Gastroesophageal sphincter (tissue), 4 donors: ENCODE results near the gene LCE2D. TPM values are rescaled to one million over a fixed set of nuclear protein-coding genes. Genes with fewer than 3 reads are reported as not detected.
"Not testable (repeated sequence)": the region's sequence is repeated elsewhere in the genome, so short reads cannot be mapped to it uniquely, and the experiment has no call there.

Experiments
- ATAC-seq: fragments of 150-250 bp; one replicate; pipeline ENCODE4 v1.9.1; 2016; ENCODE audit warnings: mild to moderate bottlenecking, moderate library complexity
- H3K27ac ChIP-seq, 4 donors: fragments of 200-600 bp; sonication (generic) in 3 of 4; 1 replicate in 3 of 4; 2 replicates in 1 of 4; pipeline ENCODE4 v1.5.1; 2016 to 2019
- H3K27me3 ChIP-seq: fragments of 200-600 bp; sonication (generic); one replicate; pipeline ENCODE4 v1.5.1; 2019
- H3K36me3 ChIP-seq, 2 donors: fragments of 200-600 bp; sonication (generic); one replicate each; pipeline ENCODE4 v1.5.1; 2019; ENCODE audit warnings: control low read depth in 1 of 2
- H3K4me1 ChIP-seq, 3 donors: fragments of 200-600 bp; sonication (generic); 1 replicate in 2 of 3; 2 replicates in 1 of 3; pipeline ENCODE4 v1.5.1; 2016 to 2019; ENCODE audit warnings: control low read depth in 2 of 3
- H3K4me3 ChIP-seq, 2 donors: fragments of 200-600 bp; sonication (generic); one replicate each; pipeline ENCODE4 v1.5.1; 2019; ENCODE audit warnings: mild to moderate bottlenecking in 1 of 2, moderate library complexity in 1 of 2
- H3K9me3 ChIP-seq, 3 donors: fragments of 200-600 bp; sonication (generic); one replicate each; pipeline ENCODE4 v1.5.1; 2017 to 2019; ENCODE audit warnings: control low read depth in 2 of 3
- CTCF ChIP-seq, 4 experiments: fragments of 200-600 bp in 2 of 4; fragments of 450-650 bp in 2 of 4; sonication (generic) in 1 of 4; IDR thresholded peaks; one replicate each; pipeline ENCODE4 v1.5.1; 2017 to 2019; ENCODE audit warnings: antibody characterized with exemption in 4 of 4, mild to moderate bottlenecking in 2 of 4, moderate library complexity in 2 of 4
- EP300 ChIP-seq: sonication (generic); formaldehyde crosslinking; IDR thresholded peaks from one replicate; pipeline ENCODE4 v1.6.1; 2017; ENCODE audit warnings: antibody characterized with exemption, mild to moderate bottlenecking
- POLR2A ChIP-seq, 2 donors: fragments of 450-650 bp; IDR thresholded peaks; one replicate each; pipeline ENCODE4 v1.6.1; 2017; ENCODE audit warnings: antibody characterized with exemption in 2 of 2, mild to moderate bottlenecking in 2 of 2, moderate library complexity in 1 of 2
- POLR2AphosphoS5 ChIP-seq: sonication (generic); formaldehyde crosslinking; IDR thresholded peaks from one replicate; pipeline ENCODE4 v1.6.1; 2017; ENCODE audit warnings: antibody characterized with exemption
- WGBS, 2 donors: methylation state at CpG; one replicate each; pipeline ENCODE4 v1.1.5; 2018; ENCODE audit warnings: low coverage in 1 of 2; 5-methylcytosine and 5-hydroxymethylcytosine counted together
- small RNA-seq, 4 donors: library from RNA; depleted of rRNA; stranded (forward); fragments of <200 nt; gene quantifications; one replicate each; pipeline ENCODE3, GENCODE V24; 2016
- total RNA-seq, 4 donors: library from RNA; depleted of rRNA; stranded (reverse); fragments of >200 nt; gene quantifications; one replicate each; pipeline ENCODE4 v1.1.0, GENCODE V29; 2016

Gene LCE2D
- total RNA-seq, 4 donors from 2014 or later: not detected

- no peaks in the 10 kb centered on the region for H3K9me3 ChIP-seq
- no peaks in the 10 kb centered on the region for H3K36me3 ChIP-seq
- H3K4me1 ChIP-seq: no peaks in the 10 kb centered on the region
- TF ChIP-seq EP300: no peak
- no peak for TF ChIP-seq CTCF (IDR thresholded peaks at IDR 0.05)
- no peak for TF ChIP-seq POLR2A (IDR thresholded peaks at IDR 0.05)
- no peak for TF ChIP-seq POLR2AphosphoS5
- no peak overlapping the region for H3K4me3 ChIP-seq
- no peaks in the 10 kb centered on the region for H3K27me3 ChIP-seq
- no peak for ATAC-seq
- H3K27ac ChIP-seq: no peak overlapping the region
Observed at GRCh38 chr1:152683846-152684245, 20.7 kb downstream of the LCE2D start.

GRCh38 chr1:152685823-152686222 is 22.6 kb downstream of the LCE2D start, which contains the start of gene LCE2B:
LCE2B (plus strand) TSS chr1:152686123; CDS start chr1:152686844, 721 bp downstream.
- ATAC-seq, H3K27me3 ChIP-seq, H3K4me3 ChIP-seq, H3K27ac ChIP-seq, H3K36me3 ChIP-seq, H3K4me1 ChIP-seq, H3K9me3 ChIP-seq: not testable (repeated sequence)
- WGBS, 2 donors: no CpG with 5 or more reads among the region's 4 CpGs

- ATAC-seq: no peak
- no peaks in the 10 kb centered on the region for H3K4me1 ChIP-seq
- no peak within 1 kb of the TSS for H3K27ac ChIP-seq
- whole genome bisulfite sequencing, 2 donors: 20 to 71% methylated on average over 2 to 3 of the region's 4 CpGs
- no peak within 1 kb of the TSS for H3K4me3 ChIP-seq
- H3K9me3 ChIP-seq: peaks cover 0 to 8% (median 0%) of the 10 kb centered on the region in 3 donors
- no peaks in the 10 kb centered on the region for H3K27me3 ChIP-seq
- no peaks in the 10 kb centered on the region for H3K36me3 ChIP-seq
- TF ChIP-seq EP300 (no peak), CTCF (IDR thresholded peaks at IDR 0.05) (no peak), POLR2A (IDR thresholded peaks at IDR 0.05) (no peak), POLR2AphosphoS5 (no peak)
Observed at GRCh38 chr1:152697701-152698600, 34.8 kb downstream of the LCE2D start, which contains the start of gene LCE2A. LCE2A (plus strand) TSS chr1:152698345; CDS start chr1:152698902, 557 bp downstream.

- H3K9me3 ChIP-seq: peaks cover 0 to 7% (median 0%) of the 10 kb centered on the region in 3 donors
- H3K36me3 ChIP-seq: no peaks in the 10 kb centered on the region
- WGBS, 2 donors: 79 to 82% methylated on average over 3 to 4 of the region's 4 CpGs
- no peak for ATAC-seq
- TF ChIP-seq EP300 (no peak), CTCF (IDR thresholded peaks at IDR 0.05) (no peak), POLR2A (IDR thresholded peaks at IDR 0.05) (no peak), POLR2AphosphoS5 (no peak)
- H3K27me3 ChIP-seq: no peaks in the 10 kb centered on the region
- H3K27ac ChIP-seq: no peak overlapping the region
- H3K4me3 ChIP-seq: no peak overlapping the region
- H3K4me1 ChIP-seq: no peaks in the 10 kb centered on the region
Observed at GRCh38 chr1:152699746-152700145, 36.6 kb downstream of the LCE2D start.

- no peak for ATAC-seq
- TF ChIP-seq EP300 (no peak), POLR2A (IDR thresholded peaks at IDR 0.05) (no peak), CTCF (IDR thresholded peaks at IDR 0.05) (no peak)
- no peaks in the 10 kb centered on the region for H3K36me3 ChIP-seq
- peaks cover 0 to 5% (median 0%) of the 10 kb centered on the region in 3 donors for H3K9me3 ChIP-seq
- H3K27me3 ChIP-seq: no peaks in the 10 kb centered on the region
- H3K27ac ChIP-seq: no peak within 1 kb of the TSS
- no peak within 1 kb of the TSS for H3K4me3 ChIP-seq
- 57 to 60% methylated on average over 1 of the region's 2 CpGs for WGBS, 2 donors
- H3K4me1 ChIP-seq: no peaks in the 10 kb centered on the region
Observed at GRCh38 chr1:152707860-152708259, 44.7 kb downstream of the LCE2D start, which contains the start of gene LCE4A. LCE4A (plus strand) TSS chr1:152708160; CDS start chr1:152709076, 916 bp downstream.

Small RNA genes within 50 kb of the gene (small RNA-seq; reads per million reads assigned to genes)
- gene LCE3A (0 reads per million in 4 donors), gene LCE3B (0 reads per million in 4 donors)

Other genes with a start within 250 kb of the LCE2D start
- 100 to 1,000 TPM in 1 of 4 donors, 1 to 10 TPM in 3; 2.2 to 103 (median 4.7) TPM for gene CRNN, start 249.1 kb upstream of the LCE2D start, total RNA-seq
- not detected for gene LCE5A, start 152.6 kb upstream of the LCE2D start, total RNA-seq
- gene CRCT1, start 148.9 kb upstream of the LCE2D start, total RNA-seq: 1 to 10 TPM in 2 of 4 donors, not detected in 2; 1.4 to 3.3 TPM
- gene LCE3E, start 96.6 kb upstream of the LCE2D start, total RNA-seq: not detected
- 1 to 10 TPM in 1 of 4 donors, not detected in 3; 1.4 TPM for gene LCE3D, start 82.9 kb upstream of the LCE2D start, total RNA-seq
- not detected for gene LCE3C, start 63.1 kb upstream of the LCE2D start, total RNA-seq
- not detected for gene LCE3B, start 49.6 kb upstream of the LCE2D start, total RNA-seq
- gene LCE3A, start 40.3 kb upstream of the LCE2D start, total RNA-seq: not detected
- gene LCE2C, start 11.9 kb downstream of the LCE2D start, total RNA-seq: not detected
- gene LCE2B, start 22.7 kb downstream of the LCE2D start, total RNA-seq: not detected
- not detected for gene LCE2A, start 35.0 kb downstream of the LCE2D start, total RNA-seq
- not detected for gene LCE4A, start 44.8 kb downstream of the LCE2D start, total RNA-seq
- gene KPRP, start 94.6 kb downstream of the LCE2D start, total RNA-seq: under 1 TPM in 1 of 4 donors, not detected in 3; 0.12 TPM
- not detected for gene LCE1F, start 111.8 kb downstream of the LCE2D start, total RNA-seq
- gene LCE1E, start 122.9 kb downstream of the LCE2D start, total RNA-seq: under 1 TPM in 1 of 4 donors, not detected in 3; 0.39 TPM
- not detected for gene LCE1D, start 133.3 kb downstream of the LCE2D start, total RNA-seq
- gene LCE1C, start 143.3 kb downstream of the LCE2D start, total RNA-seq: not detected
- gene LCE1B, start 148.6 kb downstream of the LCE2D start, total RNA-seq: not detected
- not detected for gene LCE1A, start 164.1 kb downstream of the LCE2D start, total RNA-seq
- not detected for gene LCE6A, start 179.5 kb downstream of the LCE2D start, total RNA-seq
- not detected for gene LCE7A, start 196.6 kb downstream of the LCE2D start, total RNA-seq
- gene SMCP, start 214.9 kb downstream of the LCE2D start, total RNA-seq: not detected
- gene IVL, start 245.2 kb downstream of the LCE2D start, total RNA-seq: 10 to 100 TPM in 1 of 4 donors, 1 to 10 TPM in 1, under 1 TPM in 1, not detected in 1; 0.31 to 13.7 (median 1.1) TPM